OCI-LY1 (cell line): ENCODE results near the gene SUCNR1.

Experiments used
- CTCF ChIP-seq: fragments of 200-600 bp; sonication (generic), shearing (Covaris generic); IDR thresholded peaks from 2 replicates; pipeline ENCODE4 v1.5.1; 2017; ENCODE audit warnings: mild to moderate bottlenecking, antibody characterized with exemption, low read length, moderate library complexity, mixed read lengths
- EZH2 ChIP-seq: fragments of 200-600 bp; sonication (generic), shearing (Covaris generic); IDR thresholded peaks from 2 replicates; pipeline ENCODE4 v1.8.0; 2017; ENCODE audit warnings: borderline replicate concordance, mixed run types, mild to moderate bottlenecking, antibody characterized with exemption, low read length, moderate library complexity, mixed read lengths

DNA sequence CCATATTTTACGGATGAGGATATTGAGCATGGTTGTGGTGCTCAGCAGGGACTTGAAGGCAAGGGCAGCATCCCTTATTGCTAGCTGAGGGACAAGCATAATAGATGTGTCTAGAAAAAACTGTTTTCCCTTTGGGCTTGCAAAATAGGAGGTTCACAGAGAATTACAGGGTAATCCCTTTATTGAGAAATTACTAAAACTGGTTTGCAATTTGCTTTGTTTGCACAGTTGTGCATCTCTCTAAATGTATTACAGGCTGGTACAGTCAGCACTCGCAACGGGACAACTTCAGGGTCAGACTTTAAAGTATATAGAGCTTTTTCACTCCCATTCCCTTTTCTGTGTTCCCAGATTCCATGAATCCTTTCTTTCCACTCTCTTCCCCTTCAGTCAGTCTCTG is 51.3 kb downstream of the SUCNR1 start:
- TF ChIP-seq CTCF, result no peak
- TF ChIP-seq EZH2, result no peak
